GM06990 (cell line): Measurements from ENCODE around the gene TIGD1.

ENCODE experiments used
- DNase-seq: peaks from one replicate; pipeline ENCODE4 v3.0.0-alpha.2; 2011; ENCODE audit not compliant: insufficient read length; ENCODE audit errors: extremely low read depth
- H3K27me3 ChIP-seq: replicated peaks from 2 replicates; pipeline ENCODE4 v1.6.0; 2011; ENCODE audit warnings: low read length; ENCODE audit not compliant: control insufficient read depth, insufficient read depth
- H3K36me3 ChIP-seq: 2 replicates; pipeline ENCODE4 v1.5.1; 2011; ENCODE audit warnings: low read length; ENCODE audit not compliant: control insufficient read depth, insufficient read depth
- H3K4me3 ChIP-seq: replicated peaks from 2 replicates; pipeline ENCODE4 v1.5.1; 2011; ENCODE audit warnings: low read depth, mild to moderate bottlenecking, control low read depth, low read length
- CTCF ChIP-seq: IDR thresholded peaks from 2 replicates; pipeline ENCODE4 v1.5.1; 2011; ENCODE audit warnings: low read length, control low read depth, mild to moderate bottlenecking, inconsistent platforms; ENCODE audit not compliant: insufficient read depth, poor library complexity, severe bottlenecking

TIGD1 gene

GRCh38 chr2:232518844-232519243, 31.5 kb downstream of the TIGD1 start:
- H3K36me3 ChIP-seq, result no peaks in the 10 kb centered on the region
- DNase-seq, result no peak
- H3K27me3 ChIP-seq, result no peaks in the 10 kb centered on the region; the same call in 1 of the 2 replicates
- H3K4me3 ChIP-seq, result no peak overlapping the region
- TF ChIP-seq CTCF, result no peak

GRCh38 chr2:232516551-232516950, 33.8 kb downstream of the TIGD1 start:
- Histone ChIP-seq H3K4me3 (no peak overlapping the region), H3K36me3 (no peaks in the 10 kb centered on the region), H3K27me3 (no peaks in the 10 kb centered on the region; the same call in 1 of the 2 replicates)
- DNase-seq, result no peak
- no peak for TF ChIP-seq CTCF

GRCh38 chr2:232515639-232516038, 34.7 kb downstream of the TIGD1 start:
- Histone ChIP-seq H3K4me3 (no peak overlapping the region), H3K27me3 (peaks cover 2% of the 10 kb centered on the region), H3K36me3 (no peaks in the 10 kb centered on the region)
- no peak for DNase-seq
- TF ChIP-seq CTCF, result no peak

- TF ChIP-seq CTCF, result no peak
- DNase-seq, result no peak
- Histone ChIP-seq H3K4me3 (no peak overlapping the region), H3K36me3 (no peaks in the 10 kb centered on the region), H3K27me3 (peaks cover 2% of the 10 kb centered on the region)
These were observed 37.0 kb downstream of the TIGD1 start for GRCh38 chr2:232513353-232513752.

- Histone ChIP-seq H3K4me3 (no peak overlapping the region), H3K36me3 (no peaks in the 10 kb centered on the region), H3K27me3 (peaks cover 2% of the 10 kb centered on the region)
- TF ChIP-seq CTCF, result no peak
- no peak for DNase-seq
These were observed 37.8 kb downstream of the TIGD1 start for GRCh38 chr2:232512602-232513001.

- no peak for TF ChIP-seq CTCF
- Histone ChIP-seq H3K36me3 (no peaks in the 10 kb centered on the region), H3K4me3 (no peak overlapping the region), H3K27me3 (peaks cover 2% of the 10 kb centered on the region)
- DNase-seq, result no peak
These were observed 38.9 kb downstream of the TIGD1 start for GRCh38 chr2:232511336-232511890.
